ENCODE results near the gene H2BW2.

DNA sequence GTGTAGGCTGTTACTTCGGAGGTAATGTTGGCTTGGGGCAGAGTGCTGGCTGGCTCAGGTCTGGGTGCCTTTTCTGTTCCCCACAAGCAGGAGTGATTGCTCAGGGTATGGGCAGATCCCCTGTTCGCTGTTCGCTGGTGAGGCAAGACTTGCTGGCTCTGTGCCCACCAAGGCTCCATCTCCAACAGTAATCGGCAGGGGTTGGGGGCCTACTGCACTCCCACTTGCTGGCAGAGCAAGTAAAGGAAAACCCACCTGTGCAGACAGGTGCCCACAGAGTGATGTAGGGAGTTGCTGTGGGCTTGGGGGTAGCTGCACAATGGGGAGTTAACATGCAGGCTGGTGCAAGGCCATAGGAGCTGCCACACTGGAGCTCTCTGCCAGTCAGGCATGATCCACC, 44.3 kb downstream of the H2BW2 start:
- TF ChIP-seq RFX5 (IDR thresholded peaks at IDR 0.05) (no peak), CEBPB (IDR thresholded peaks at IDR 0.05) (no peak), EHMT2 (IDR thresholded peaks at IDR 0.05; ENCODE audit: low read depth) (no peak), RCOR1 (IDR thresholded peaks at IDR 0.05; ENCODE audit: low read depth, low read length) (no peak)
- TF ChIP-seq, protein P1, sequence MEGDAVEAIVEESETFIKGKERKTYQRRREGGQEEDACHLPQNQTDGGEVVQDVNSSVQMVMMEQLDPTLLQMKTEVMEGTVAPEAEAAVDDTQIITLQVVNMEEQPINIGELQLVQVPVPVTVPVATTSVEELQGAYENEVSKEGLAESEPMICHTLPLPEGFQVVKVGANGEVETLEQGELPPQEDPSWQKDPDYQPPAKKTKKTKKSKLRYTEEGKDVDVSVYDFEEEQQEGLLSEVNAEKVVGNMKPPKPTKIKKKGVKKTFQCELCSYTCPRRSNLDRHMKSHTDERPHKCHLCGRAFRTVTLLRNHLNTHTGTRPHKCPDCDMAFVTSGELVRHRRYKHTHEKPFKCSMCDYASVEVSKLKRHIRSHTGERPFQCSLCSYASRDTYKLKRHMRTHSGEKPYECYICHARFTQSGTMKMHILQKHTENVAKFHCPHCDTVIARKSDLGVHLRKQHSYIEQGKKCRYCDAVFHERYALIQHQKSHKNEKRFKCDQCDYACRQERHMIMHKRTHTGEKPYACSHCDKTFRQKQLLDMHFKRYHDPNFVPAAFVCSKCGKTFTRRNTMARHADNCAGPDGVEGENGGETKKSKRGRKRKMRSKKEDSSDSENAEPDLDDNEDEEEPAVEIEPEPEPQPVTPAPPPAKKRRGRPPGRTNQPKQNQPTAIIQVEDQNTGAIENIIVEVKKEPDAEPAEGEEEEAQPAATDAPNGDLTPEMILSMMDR (IDR thresholded peaks at IDR 0.05), result no peak
- TF ChIP-seq, protein P2, sequence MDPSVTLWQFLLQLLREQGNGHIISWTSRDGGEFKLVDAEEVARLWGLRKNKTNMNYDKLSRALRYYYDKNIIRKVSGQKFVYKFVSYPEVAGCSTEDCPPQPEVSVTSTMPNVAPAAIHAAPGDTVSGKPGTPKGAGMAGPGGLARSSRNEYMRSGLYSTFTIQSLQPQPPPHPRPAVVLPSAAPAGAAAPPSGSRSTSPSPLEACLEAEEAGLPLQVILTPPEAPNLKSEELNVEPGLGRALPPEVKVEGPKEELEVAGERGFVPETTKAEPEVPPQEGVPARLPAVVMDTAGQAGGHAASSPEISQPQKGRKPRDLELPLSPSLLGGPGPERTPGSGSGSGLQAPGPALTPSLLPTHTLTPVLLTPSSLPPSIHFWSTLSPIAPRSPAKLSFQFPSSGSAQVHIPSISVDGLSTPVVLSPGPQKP (IDR thresholded peaks at IDR 0.05; ENCODE audit: low read depth, low read length), result no peak

All from A549 (cell line).